Hepatocyte (in vitro differentiated cells): ENCODE data around the gene VAPB. TPM values are rescaled to one million over a fixed set of nuclear protein-coding genes. Genes with fewer than 3 reads are reported as not detected.

ENCODE experiments used
- DNase-seq: peaks from one replicate; pipeline ENCODE4 v3.0.0-alpha.2; 2016; ENCODE audit warnings: low spot score
- H2AFZ ChIP-seq: fragments of 200-600 bp; sonication (generic); 2 replicates; pipeline ENCODE4 v1.6.0; 2016; ENCODE audit warnings: antibody characterized with exemption, mild to moderate bottlenecking
- H3K27ac ChIP-seq: fragments of 200-600 bp; sonication (generic); 2 replicates; pipeline ENCODE4 v1.5.1; 2016; ENCODE audit warnings: mild to moderate bottlenecking
- H3K27me3 ChIP-seq: fragments of 200-600 bp; sonication (generic); 2 replicates; pipeline ENCODE4 v1.6.1; 2016
- H3K36me3 ChIP-seq: fragments of 200-600 bp; sonication (generic); replicated peaks from 2 replicates; pipeline ENCODE4 v1.5.1; 2016; ENCODE audit warnings: low read depth; ENCODE audit not compliant: insufficient read depth
- H3K4me1 ChIP-seq: fragments of 200-600 bp; sonication (generic); 2 replicates; pipeline ENCODE4 v1.5.1; 2016; ENCODE audit warnings: mild to moderate bottlenecking, moderate library complexity; ENCODE audit not compliant: insufficient read depth
- H3K4me2 ChIP-seq: fragments of 200-600 bp; sonication (generic); 2 replicates; pipeline ENCODE4 v1.6.0; 2016
- H3K4me3 ChIP-seq: fragments of 200-600 bp; sonication (generic); 2 replicates; pipeline ENCODE4 v1.5.1; 2016; ENCODE audit warnings: mild to moderate bottlenecking
- H3K79me2 ChIP-seq: fragments of 200-600 bp; sonication (generic); 2 replicates; pipeline ENCODE4 v1.6.0; 2017; ENCODE audit warnings: mild to moderate bottlenecking
- H3K9me2 ChIP-seq: fragments of 200-600 bp; sonication (generic); replicated peaks from 2 replicates; pipeline ENCODE4 v1.6.0; 2017; ENCODE audit warnings: mild to moderate bottlenecking; ENCODE audit not compliant: insufficient read depth
- H3K9me3 ChIP-seq: fragments of 200-600 bp; sonication (generic); 2 replicates; pipeline ENCODE4 v1.5.1; 2016; ENCODE audit warnings: low read depth, mild to moderate bottlenecking
- H4K20me1 ChIP-seq: fragments of 200-600 bp; sonication (generic); 2 replicates; pipeline ENCODE4 v1.6.0; 2016; ENCODE audit warnings: mild to moderate bottlenecking; ENCODE audit not compliant: insufficient read depth, poor library complexity, severe bottlenecking
- CTCF ChIP-seq: fragments of 200-600 bp; sonication (generic); IDR thresholded peaks from 2 replicates; pipeline ENCODE4 v1.5.1; 2016; ENCODE audit warnings: antibody characterized with exemption, mild to moderate bottlenecking; ENCODE audit not compliant: poor library complexity
- EZH2 ChIP-seq: fragments of 200-600 bp; sonication (generic); IDR thresholded peaks from 2 replicates; pipeline ENCODE4 v1.6.1; 2016; ENCODE audit warnings: antibody characterized with exemption, mild to moderate bottlenecking, borderline replicate concordance
- EZH2phosphoT487 ChIP-seq: fragments of 200-600 bp; sonication (generic); IDR thresholded peaks from one replicate; pipeline ENCODE4 v1.6.1; 2018; ENCODE audit warnings: antibody characterized with exemption, mild to moderate bottlenecking, low read depth, moderate library complexity; ENCODE audit not compliant: unreplicated experiment, severe bottlenecking
- WGBS: methylation state at CpG from one replicate; pipeline ENCODE4 v1.1.6; 2016; ENCODE audit warnings: low lambda C conversion rate; ENCODE audit errors: missing lambda C conversion rate; 5-methylcytosine and 5-hydroxymethylcytosine counted together
- polyA plus RNA-seq: library from polyadenylated mRNA; unstranded; fragments of >200 nt; fragmentation: Nextera tagmentation; extraction: Ambion mirVana; gene quantifications from 2 replicates; pipeline ENCODE4 v1.2.1, GENCODE V29; 2016
- total RNA-seq: library from RNA; depleted of rRNA; stranded (reverse); fragments of >200 nt; gene quantifications from 2 replicates; pipeline ENCODE4 v1.2.3, GENCODE V29; 2014

VAPB gene
- total and polyA plus RNA-seq, 2 experiments from 2014 or later, result 32.1 to 49.6 TPM

- no peaks in the 10 kb centered on the region for H4K20me1 ChIP-seq
These were observed 68.2 kb downstream of the VAPB start for GRCh38 chr20:58457083-58457695.

DNA sequence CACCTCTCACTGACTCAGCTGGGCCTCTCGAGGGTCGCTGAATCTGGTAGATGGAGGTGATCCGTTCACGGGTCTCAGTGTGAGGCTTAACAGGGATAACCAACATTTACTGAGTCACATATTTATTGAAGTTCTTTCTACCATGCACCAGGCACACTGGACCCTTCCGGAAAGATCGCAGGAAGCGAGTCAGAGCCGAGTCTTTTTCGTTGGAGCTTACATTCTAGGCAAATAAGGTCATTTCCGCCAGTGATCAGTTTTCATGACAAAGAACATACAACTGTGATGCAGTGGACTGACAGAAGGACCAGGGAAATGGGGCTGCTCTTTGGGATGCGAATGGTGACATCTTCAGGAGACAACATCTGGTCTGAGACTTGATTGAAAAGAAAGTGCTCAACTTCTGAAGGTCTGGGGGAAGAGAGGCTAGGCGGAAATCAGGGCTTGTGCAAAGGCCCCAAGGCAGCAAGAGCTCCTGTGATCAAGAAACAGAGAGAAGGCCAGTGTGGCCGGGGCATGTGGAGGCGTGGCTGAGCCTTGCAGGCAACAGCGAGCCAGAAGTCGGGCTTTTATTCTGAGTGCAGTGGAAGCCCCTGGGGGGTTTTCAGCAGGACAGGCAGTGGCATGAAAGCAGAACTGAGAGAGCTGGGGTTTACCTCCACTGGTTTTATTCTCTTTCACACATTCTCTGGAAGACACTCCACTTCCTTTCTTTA, 69.5 kb downstream of the VAPB start:
- no peaks in the 10 kb centered on the region for H4K20me1 ChIP-seq
- TF ChIP-seq CTCF, result no peak
- no peak for TF ChIP-seq EZH2phosphoT487
- no peak for TF ChIP-seq EZH2
- no peaks in the 10 kb centered on the region for H3K79me2 ChIP-seq
- WGBS, result 80% methylated on average over 16 of the region's 16 CpGs
- DNase-seq, result no peak
- H3K9me3 ChIP-seq, result no peaks in the 10 kb centered on the region
- H3K4me3 ChIP-seq, result no peak overlapping the region
- H3K36me3 ChIP-seq, result no peaks in the 10 kb centered on the region
- no peak overlapping the region for H2AFZ ChIP-seq
- H3K27ac ChIP-seq, result no peak overlapping the region
- no peaks in the 10 kb centered on the region for H3K27me3 ChIP-seq
- H3K4me1 ChIP-seq, result no peaks in the 10 kb centered on the region
- no peak overlapping the region for H3K4me2 ChIP-seq
- H3K9me2 ChIP-seq, result no peaks in the 10 kb centered on the region

More at GRCh38 chr20:58457083-58457695, 68.2 kb downstream of the VAPB start:
- WGBS, result 66% methylated on average over 14 of the region's 14 CpGs
- Histone ChIP-seq H3K9me3 (no peaks in the 10 kb centered on the region), H3K4me1 (no peaks in the 10 kb centered on the region), H3K36me3 (no peaks in the 10 kb centered on the region), H2AFZ (no peak overlapping the region), H3K27me3 (no peaks in the 10 kb centered on the region), H3K79me2 (no peaks in the 10 kb centered on the region), H3K27ac (no peak overlapping the region), H3K4me2 (no peak overlapping the region), H3K9me2 (no peaks in the 10 kb centered on the region), H3K4me3 (no peak overlapping the region)
- DNase-seq, result no peak
- TF ChIP-seq EZH2, result no peak
- TF ChIP-seq CTCF, result no peak
- TF ChIP-seq EZH2phosphoT487, result no peak

- H3K4me1 ChIP-seq, result no peaks in the 10 kb centered on the region
- WGBS, result 78% methylated on average over 5 of the region's 5 CpGs
- no peaks in the 10 kb centered on the region for H3K9me3 ChIP-seq
- no peak overlapping the region for H3K27ac ChIP-seq
- H3K4me2 ChIP-seq, result no peak overlapping the region
- H3K36me3 ChIP-seq, result no peaks in the 10 kb centered on the region
- no peaks in the 10 kb centered on the region for H3K27me3 ChIP-seq
- no peaks in the 10 kb centered on the region for H3K9me2 ChIP-seq
- H3K4me3 ChIP-seq, result no peak overlapping the region
- no peaks in the 10 kb centered on the region for H3K79me2 ChIP-seq
- no peak for DNase-seq
- no peak overlapping the region for H2AFZ ChIP-seq
- no peaks in the 10 kb centered on the region for H4K20me1 ChIP-seq
- TF ChIP-seq EZH2phosphoT487, result no peak
- TF ChIP-seq EZH2, result no peak
- TF ChIP-seq CTCF, result no peak
These were observed 70.2 kb downstream of the VAPB start for GRCh38 chr20:58459058-58459750.
